Measurements from ENCODE around the gene LRBA. TPM values are rescaled to one million over a fixed set of nuclear protein-coding genes. Genes with fewer than 3 reads are reported as not detected.

The LRBA gene
- total and polyA plus RNA-seq, 9 donors = 9.7 to 49.2 (median 30.4) TPM

- Histone ChIP-seq H3K9me3 (no peaks in the 10 kb centered on the region), H3K4me3 (no peak overlapping the region), H3K4me1 (ENCODE audit: insufficient read depth) (no peaks in the 10 kb centered on the region), H3K27ac (no peak overlapping the region), H3K27me3 (no peaks in the 10 kb centered on the region), H3K36me3 (no peaks in the 10 kb centered on the region)
- no peak for DNase-seq
- TF ChIP-seq POLR2A (IDR thresholded peaks at IDR 0.05) (no peak), CTCF (IDR thresholded peaks at IDR 0.05) (no peak), EP300 (IDR thresholded peaks at IDR 0.05) (no peak)
- intact Hi-C loops (cut with DNase I) = no loop called here
Measured at GRCh38 chr4:150394046-150394445, 621.0 kb downstream of the LRBA start.

- intact Hi-C loops (cut with DNase I) = no loop called here
- Histone ChIP-seq H3K9me3 (no peaks in the 10 kb centered on the region), H3K4me1 (ENCODE audit: insufficient read depth) (no peaks in the 10 kb centered on the region), H3K36me3 (no peaks in the 10 kb centered on the region), H3K27me3 (no peaks in the 10 kb centered on the region), H3K27ac (no peak overlapping the region), H3K4me3 (no peak overlapping the region)
- DNase-seq = no peak
- 92 to 97% (median 96%) methylated on average over 2 of the region's 2 CpGs for WGBS, 3 donors
- no peak for TF ChIP-seq CTCF (IDR thresholded peaks at IDR 0.05)
- TF ChIP-seq POLR2A (IDR thresholded peaks at IDR 0.05) = no peak
- TF ChIP-seq EP300 (IDR thresholded peaks at IDR 0.05) = no peak
Measured at GRCh38 chr4:150391052-150391451, 624.0 kb downstream of the LRBA start.

- Histone ChIP-seq H3K27ac (no peak overlapping the region), H3K9me3 (no peaks in the 10 kb centered on the region), H3K4me1 (ENCODE audit: insufficient read depth) (no peaks in the 10 kb centered on the region), H3K4me3 (no peak overlapping the region), H3K36me3 (no peaks in the 10 kb centered on the region), H3K27me3 (no peaks in the 10 kb centered on the region)
- TF ChIP-seq POLR2A (IDR thresholded peaks at IDR 0.05) (no peak), EP300 (IDR thresholded peaks at IDR 0.05) (no peak), CTCF (IDR thresholded peaks at IDR 0.05) (no peak)
- intact Hi-C loops (cut with DNase I) = no loop called here
- no peak for DNase-seq
Measured at GRCh38 chr4:150390531-150390910, 624.6 kb downstream of the LRBA start.

GRCh38 chr4:150389896-150390530 lies 625.1 kb downstream of the LRBA start:
- H3K9me3 ChIP-seq = no peaks in the 10 kb centered on the region
- intact Hi-C loops (cut with DNase I) = no loop called here
- no peaks in the 10 kb centered on the region for H3K36me3 ChIP-seq
- no peak overlapping the region for H3K27ac ChIP-seq
- H3K4me3 ChIP-seq = no peak overlapping the region
- no peak for DNase-seq
- WGBS, 3 donors = 81 to 82% (median 81%) methylated on average over 2 of the region's 2 CpGs
- no peak for TF ChIP-seq CTCF (IDR thresholded peaks at IDR 0.05)
- no peak for TF ChIP-seq EP300 (IDR thresholded peaks at IDR 0.05)
- no peak for TF ChIP-seq POLR2A (IDR thresholded peaks at IDR 0.05)
- H3K4me1 ChIP-seq (ENCODE audit: insufficient read depth) = no peaks in the 10 kb centered on the region
- no peaks in the 10 kb centered on the region for H3K27me3 ChIP-seq

Data from ovary (tissue), 9 donors.